ES-I3 (cell line): ENCODE results near the gene TXN2.
A peak's percentile ranks its signal among the peaks of the same experiment; 100 is the strongest.

ENCODE experiments used
- H3K36me3 ChIP-seq: 2 replicates; pipeline ENCODE4 v1.6.1; 2013; ENCODE audit warnings: mild to moderate bottlenecking, low read length, control low read depth, moderate library complexity; ENCODE audit not compliant: insufficient read depth
- H3K4me1 ChIP-seq: 2 replicates; pipeline ENCODE4 v1.6.1; 2013; ENCODE audit warnings: mild to moderate bottlenecking, control low read depth, low read length; ENCODE audit not compliant: insufficient read depth
- H3K9ac ChIP-seq: 2 replicates; pipeline ENCODE4 v1.6.1; 2013; ENCODE audit warnings: low read depth, mild to moderate bottlenecking, low read length, moderate library complexity
- H3K9me3 ChIP-seq: 2 replicates; pipeline ENCODE4 v1.6.1; 2013; ENCODE audit warnings: mild to moderate bottlenecking, low read length, moderate library complexity; ENCODE audit not compliant: control insufficient read depth, insufficient read depth

The TXN2 gene

GRCh38 chr22:36506637-36507517 lies 25.4 kb upstream of the TXN2 start, which contains the start of gene FOXRED2:
TSS of gene FOXRED2 (minus strand) at chr22:36507040. CDS start at chr22:36506422, 618 bp downstream.
- H3K4me1 ChIP-seq, result no peaks in the 10 kb centered on the region
- peaks cover 15% of the 10 kb centered on the region for H3K36me3 ChIP-seq
- peak within 1 kb of the TSS; percentile 58 for H3K9ac ChIP-seq
- no peaks in the 10 kb centered on the region; the same call in 1 of the 2 replicates for H3K9me3 ChIP-seq

DNA sequence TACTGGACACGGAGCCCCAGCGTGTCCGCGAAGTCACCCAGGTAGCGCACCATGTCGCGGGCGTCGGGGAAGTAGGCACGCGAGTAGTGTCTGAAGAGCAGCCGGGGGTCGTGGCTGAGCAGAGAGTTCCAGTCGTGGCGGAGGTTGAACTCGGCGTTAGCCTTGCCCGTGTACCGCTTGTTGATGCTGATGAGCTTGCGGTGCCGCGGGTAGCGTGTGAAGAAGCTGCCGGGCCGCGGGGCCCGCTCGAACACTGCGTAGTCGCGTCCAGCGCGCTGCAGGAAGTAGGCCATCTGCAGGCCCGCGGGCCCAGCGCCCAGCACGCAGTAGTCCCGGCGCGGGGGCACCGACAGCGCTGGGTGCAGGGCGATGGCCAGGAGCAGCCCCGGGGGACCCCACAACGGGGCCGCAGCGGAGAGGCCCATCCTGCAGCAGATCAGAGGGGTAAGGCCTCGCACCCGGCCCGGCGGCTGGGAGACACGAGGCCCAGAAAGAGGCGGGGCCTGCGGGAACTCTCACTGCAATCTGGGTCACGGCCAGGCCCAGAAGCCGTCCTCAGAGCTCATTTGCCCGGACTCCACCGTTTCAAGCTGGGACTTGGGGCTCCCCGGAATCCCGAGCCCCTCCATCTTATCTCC lies 24.7 kb upstream of the TXN2 start:
- H3K9me3 ChIP-seq, result no peaks in the 10 kb centered on the region; the same call in 1 of the 2 replicates
- peak overlapping the region; percentile 58 for H3K9ac ChIP-seq
- H3K36me3 ChIP-seq, result peaks cover 9% of the 10 kb centered on the region
- no peaks in the 10 kb centered on the region for H3K4me1 ChIP-seq

GRCh38 chr22:36497910-36498665 lies 16.6 kb upstream of the TXN2 start:
- no peak overlapping the region for H3K9ac ChIP-seq
- no peaks in the 10 kb centered on the region for H3K9me3 ChIP-seq
- no peaks in the 10 kb centered on the region for H3K4me1 ChIP-seq
- no peaks in the 10 kb centered on the region; the same call in 1 of the 2 replicates for H3K36me3 ChIP-seq

DNA sequence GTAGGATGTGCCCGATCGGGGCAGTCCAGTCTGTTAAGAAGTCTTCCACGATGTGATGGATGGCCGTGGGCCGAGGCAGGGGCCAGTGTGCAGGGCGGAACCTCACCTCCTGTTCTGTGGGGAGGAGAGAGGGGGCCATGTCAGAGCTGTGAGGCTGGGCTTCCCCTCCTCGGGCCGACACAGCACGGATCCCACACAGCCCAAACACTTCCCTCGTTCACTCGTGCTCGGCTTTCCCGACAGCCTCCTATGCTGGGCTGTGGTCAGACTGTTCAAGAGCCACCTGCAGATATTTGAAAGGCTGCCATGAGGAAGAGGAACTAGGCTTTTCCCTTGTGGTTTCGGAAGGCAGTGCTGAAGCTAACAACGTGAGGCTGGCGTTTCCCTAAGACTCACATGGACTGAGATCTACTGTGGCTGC lies 12.3 kb upstream of the TXN2 start:
- H3K4me1 ChIP-seq, result no peaks in the 10 kb centered on the region
- no peak overlapping the region for H3K9ac ChIP-seq
- no peaks in the 10 kb centered on the region; the same call in 1 of the 2 replicates for H3K36me3 ChIP-seq
- H3K9me3 ChIP-seq, result no peaks in the 10 kb centered on the region

DNA sequence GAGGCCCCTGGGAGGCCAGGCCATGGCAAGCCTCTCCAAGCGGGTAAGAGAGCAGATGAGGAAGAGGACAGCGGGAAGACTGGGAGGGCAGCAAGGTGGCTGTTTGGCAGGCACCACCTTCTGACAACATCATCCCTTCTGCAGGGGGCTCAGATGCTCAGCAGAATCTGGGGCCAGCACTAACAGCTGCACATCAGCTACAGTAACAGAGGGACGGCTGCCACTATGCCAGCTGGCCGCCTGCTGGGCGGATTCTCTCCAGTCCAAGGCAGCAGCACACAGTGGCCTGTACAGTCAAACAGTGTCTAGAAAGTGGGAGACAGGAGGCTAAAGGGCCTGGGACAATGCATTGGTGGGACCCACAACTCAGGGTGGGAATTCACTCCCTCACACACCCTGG lies 10.7 kb upstream of the TXN2 start:
- Histone ChIP-seq H3K9me3 (no peaks in the 10 kb centered on the region), H3K36me3 (no peaks in the 10 kb centered on the region; the same call in 1 of the 2 replicates), H3K4me1 (no peaks in the 10 kb centered on the region), H3K9ac (no peak overlapping the region)

DNA sequence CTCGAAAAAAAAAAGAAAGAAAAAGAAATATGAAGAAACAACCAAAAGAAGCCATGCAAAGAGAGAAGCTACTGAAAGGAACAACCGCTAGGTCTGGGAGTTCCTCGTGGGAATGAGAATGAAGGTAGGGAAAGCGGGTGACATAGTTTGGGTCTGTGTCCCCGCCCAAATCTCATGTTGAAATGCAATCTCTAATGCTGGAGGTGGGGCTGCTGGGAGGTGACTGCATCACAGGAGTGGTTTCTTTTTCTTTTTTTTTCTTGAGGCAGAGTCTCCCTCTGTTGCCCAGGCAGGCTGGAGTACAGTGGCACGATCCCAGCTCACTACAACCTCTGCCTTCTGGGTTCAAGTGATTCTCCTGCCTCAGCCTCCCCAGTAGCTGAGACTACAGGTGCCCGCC lies 9.7 kb upstream of the TXN2 start:
- H3K36me3 ChIP-seq, result no peaks in the 10 kb centered on the region; the same call in 1 of the 2 replicates

GRCh38 chr22:36486619-36487384 lies 5.4 kb upstream of the TXN2 start:
- H3K36me3 ChIP-seq, result no peaks in the 10 kb centered on the region; the same call in 1 of the 2 replicates

More for the DNA sequence above, 9.7 kb upstream of the TXN2 start:
- Histone ChIP-seq H3K9ac (no peak overlapping the region), H3K4me1 (no peaks in the 10 kb centered on the region), H3K9me3 (no peaks in the 10 kb centered on the region)

GRCh38 chr22:36480941-36481392 lies 473 bp downstream of the TXN2 start:
- Histone ChIP-seq H3K9ac (peak overlapping the region; percentile 77), H3K9me3 (no peaks in the 10 kb centered on the region), H3K36me3 (peaks cover 8% of the 10 kb centered on the region), H3K4me1 (peaks cover 5% of the 10 kb centered on the region; the same call in 1 of the 2 replicates)

More at GRCh38 chr22:36486619-36487384, 5.4 kb upstream of the TXN2 start:
- Histone ChIP-seq H3K9ac (no peak overlapping the region), H3K9me3 (no peaks in the 10 kb centered on the region), H3K4me1 (no peaks in the 10 kb centered on the region)

- Histone ChIP-seq H3K4me1 (peaks cover 5% of the 10 kb centered on the region; the same call in 1 of the 2 replicates), H3K9ac (no peak overlapping the region), H3K9me3 (no peaks in the 10 kb centered on the region), H3K36me3 (peaks cover 12% of the 10 kb centered on the region)
These were observed 2.5 kb downstream of the TXN2 start for GRCh38 chr22:36478966-36479365.

DNA sequence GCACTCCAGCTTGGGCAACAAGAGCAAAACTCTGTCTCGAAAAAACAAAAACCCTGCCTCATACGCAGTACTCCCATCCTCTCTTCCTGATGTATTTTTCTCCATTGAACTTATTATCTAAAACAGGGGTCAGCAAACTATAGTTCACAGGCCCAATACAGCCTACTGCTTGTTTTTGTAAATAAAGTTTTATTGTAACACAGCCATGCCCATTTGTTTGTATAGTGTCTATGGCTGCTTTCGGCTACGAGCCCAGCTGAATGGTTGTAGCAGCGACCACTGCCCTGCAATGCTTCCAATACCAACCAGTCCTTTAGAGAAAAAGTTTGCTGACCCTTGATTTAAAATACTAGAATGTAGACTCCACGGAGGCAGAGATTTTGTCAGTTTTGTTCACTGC lies 6.1 kb downstream of the TXN2 start:
- no peak overlapping the region for H3K9ac ChIP-seq
- H3K4me1 ChIP-seq, result no peaks in the 10 kb centered on the region
- no peaks in the 10 kb centered on the region for H3K9me3 ChIP-seq
- H3K36me3 ChIP-seq, result peaks cover 12% of the 10 kb centered on the region

DNA sequence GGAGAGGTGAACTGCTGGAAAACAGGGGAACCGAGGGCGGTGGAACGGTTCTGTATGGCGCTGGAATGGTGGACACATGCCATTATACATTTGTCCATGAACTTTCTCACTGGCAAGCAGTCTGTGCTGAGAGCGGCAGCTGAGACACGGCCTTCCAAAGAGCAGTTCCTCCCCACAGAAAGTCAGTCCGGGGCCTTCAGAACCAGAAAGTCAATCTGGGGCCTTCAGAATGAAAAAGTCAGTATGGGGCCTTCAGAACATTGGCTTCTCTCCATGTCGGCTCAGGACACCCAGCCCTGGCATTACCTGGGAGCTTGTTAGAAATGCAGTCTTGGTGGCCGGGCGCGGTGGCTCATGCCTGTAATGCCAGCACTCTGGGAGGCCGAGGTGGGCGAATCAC lies 8.8 kb downstream of the TXN2 start:
- no peaks in the 10 kb centered on the region; the same call in 1 of the 2 replicates for H3K4me1 ChIP-seq
- no peak overlapping the region for H3K9ac ChIP-seq
- peaks cover 10% of the 10 kb centered on the region for H3K36me3 ChIP-seq
- no peaks in the 10 kb centered on the region for H3K9me3 ChIP-seq

DNA sequence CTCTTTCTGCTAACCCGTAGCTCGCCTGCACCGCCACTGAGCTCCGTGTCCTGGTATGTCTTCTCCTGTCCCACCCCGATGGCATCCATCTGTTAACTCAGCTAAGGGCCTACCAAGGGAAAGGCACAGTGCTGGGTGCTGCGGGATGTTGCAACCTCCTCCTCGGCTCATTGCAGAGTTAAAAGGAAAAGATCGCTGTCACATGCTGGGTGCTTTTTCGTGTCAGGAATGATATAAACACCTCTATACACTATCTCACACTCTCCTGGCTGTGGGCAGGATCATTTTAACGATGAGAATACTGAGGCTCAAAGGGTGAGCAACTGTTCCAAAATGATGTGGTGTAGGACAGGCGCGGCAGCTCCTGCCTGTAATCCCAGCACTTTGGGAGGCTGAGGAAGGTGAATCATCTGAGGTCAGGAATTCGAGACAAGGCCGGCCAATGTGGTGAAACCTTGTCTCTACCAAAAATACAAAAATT lies 10.1 kb downstream of the TXN2 start:
- Histone ChIP-seq H3K36me3 (peaks cover 6% of the 10 kb centered on the region), H3K9ac (no peak overlapping the region), H3K9me3 (no peaks in the 10 kb centered on the region), H3K4me1 (no peaks in the 10 kb centered on the region; the same call in 1 of the 2 replicates)

GRCh38 chr22:36470994-36471331 lies 10.5 kb downstream of the TXN2 start:
- no peak overlapping the region for H3K9ac ChIP-seq
- H3K36me3 ChIP-seq, result peaks cover 4% of the 10 kb centered on the region
- H3K4me1 ChIP-seq, result no peaks in the 10 kb centered on the region; the same call in 1 of the 2 replicates
- H3K9me3 ChIP-seq, result no peaks in the 10 kb centered on the region
